ENCODE results near the gene BEGAIN. TPM values are rescaled to one million over a fixed set of nuclear protein-coding genes. Genes with fewer than 3 reads are reported as not detected.
A peak's percentile ranks its signal among the peaks of the same experiment; 100 is the strongest.

BEGAIN gene
- total RNA-seq, 1 donor from 2014 or later: 1.3 TPM

DNA sequence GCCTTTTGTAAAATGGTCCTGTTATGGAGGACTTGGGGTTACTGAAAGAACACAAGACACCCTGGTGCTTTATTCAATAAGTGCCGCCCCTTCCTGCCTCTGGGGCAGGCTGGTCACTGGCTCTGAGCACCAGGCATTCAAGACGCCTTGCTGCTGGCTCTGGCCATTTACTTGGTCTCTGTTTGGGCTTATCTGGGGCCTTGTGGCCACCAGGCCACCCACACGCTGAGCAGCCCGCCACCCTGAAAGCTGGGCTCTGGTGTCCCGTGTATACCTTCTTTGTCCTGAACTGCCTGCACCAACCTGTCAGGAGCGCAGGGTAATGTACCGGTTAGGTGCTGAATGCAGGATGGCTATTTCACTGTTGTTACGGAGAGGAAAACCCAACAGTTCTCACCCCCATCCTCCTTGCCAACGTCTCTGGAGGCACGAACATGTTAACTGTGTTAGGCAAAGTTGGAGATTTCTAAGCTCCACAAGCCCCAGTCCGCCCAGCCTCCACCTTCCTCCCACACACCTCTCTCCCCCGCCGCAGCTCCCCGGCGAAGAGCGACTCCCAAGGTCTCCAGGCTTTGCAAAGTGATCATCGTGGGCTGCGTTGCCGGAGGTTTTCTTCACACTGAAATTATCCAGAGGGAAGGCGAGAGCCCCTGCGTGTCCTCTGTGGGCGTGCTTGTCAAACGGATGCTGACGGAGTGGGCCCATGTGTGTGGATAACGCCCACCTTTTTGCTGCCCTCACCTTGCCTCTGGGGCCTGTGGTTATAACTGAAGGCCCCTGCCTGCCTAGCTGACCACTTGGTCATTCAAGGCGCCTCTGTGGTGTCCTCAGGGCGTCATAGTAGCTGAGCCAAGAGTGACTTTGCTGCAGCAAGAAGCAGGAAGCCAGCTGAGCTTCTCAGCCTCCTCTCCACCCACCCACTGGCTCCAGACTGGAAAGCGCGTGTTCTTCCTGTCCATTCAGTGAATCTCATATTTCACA is 18.8 kb upstream of the BEGAIN start:
- Histone ChIP-seq H3K27ac (no peak overlapping the region), H3K9me3 (peaks cover 5% of the 10 kb centered on the region), H3K36me3 (no peaks in the 10 kb centered on the region), H3K4me3 (no peak overlapping the region), H3K27me3 (ENCODE audit: low read depth) (peaks cover 28% of the 10 kb centered on the region), H3K4me1 (no peaks in the 10 kb centered on the region)
- DNase-seq (no peak), ATAC-seq (no peak)
- intact Hi-C loops (cut with DNase I): no loop called here
- TF ChIP-seq, protein P1, sequence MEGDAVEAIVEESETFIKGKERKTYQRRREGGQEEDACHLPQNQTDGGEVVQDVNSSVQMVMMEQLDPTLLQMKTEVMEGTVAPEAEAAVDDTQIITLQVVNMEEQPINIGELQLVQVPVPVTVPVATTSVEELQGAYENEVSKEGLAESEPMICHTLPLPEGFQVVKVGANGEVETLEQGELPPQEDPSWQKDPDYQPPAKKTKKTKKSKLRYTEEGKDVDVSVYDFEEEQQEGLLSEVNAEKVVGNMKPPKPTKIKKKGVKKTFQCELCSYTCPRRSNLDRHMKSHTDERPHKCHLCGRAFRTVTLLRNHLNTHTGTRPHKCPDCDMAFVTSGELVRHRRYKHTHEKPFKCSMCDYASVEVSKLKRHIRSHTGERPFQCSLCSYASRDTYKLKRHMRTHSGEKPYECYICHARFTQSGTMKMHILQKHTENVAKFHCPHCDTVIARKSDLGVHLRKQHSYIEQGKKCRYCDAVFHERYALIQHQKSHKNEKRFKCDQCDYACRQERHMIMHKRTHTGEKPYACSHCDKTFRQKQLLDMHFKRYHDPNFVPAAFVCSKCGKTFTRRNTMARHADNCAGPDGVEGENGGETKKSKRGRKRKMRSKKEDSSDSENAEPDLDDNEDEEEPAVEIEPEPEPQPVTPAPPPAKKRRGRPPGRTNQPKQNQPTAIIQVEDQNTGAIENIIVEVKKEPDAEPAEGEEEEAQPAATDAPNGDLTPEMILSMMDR (IDR thresholded peaks at IDR 0.05): no peak

DNA sequence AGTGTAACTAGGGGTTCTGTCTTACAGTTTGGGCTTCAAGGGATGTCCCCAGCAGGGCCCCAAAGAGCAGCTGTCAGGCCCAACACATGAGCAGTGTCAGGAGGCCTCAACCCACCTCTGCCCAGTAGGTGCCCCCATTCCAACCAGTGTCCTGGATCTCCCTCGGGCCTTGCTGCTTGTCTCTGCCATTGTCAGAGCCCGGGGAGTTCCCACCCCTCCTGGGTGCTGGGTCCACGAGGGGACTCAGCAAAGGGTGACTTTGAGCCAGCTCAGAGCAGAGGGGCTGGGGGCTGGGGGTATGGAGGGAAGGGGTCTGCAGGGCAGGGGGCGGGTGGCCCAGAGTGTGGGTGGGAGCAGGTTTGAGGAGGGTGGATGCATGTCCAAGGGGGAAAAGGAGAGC is 18.0 kb upstream of the BEGAIN start:
- DNase-seq (no peak), ATAC-seq (peak in 1 of 2 donors; percentile 16)
- no peak overlapping the region for H3K4me3 ChIP-seq
- intact Hi-C loops (cut with DNase I): no loop called here
- TF ChIP-seq, protein P1 (IDR thresholded peaks at IDR 0.05): no peak
- H3K36me3 ChIP-seq: no peaks in the 10 kb centered on the region
- no peaks in the 10 kb centered on the region for H3K4me1 ChIP-seq
- no peak overlapping the region for H3K27ac ChIP-seq
- peaks cover 5% of the 10 kb centered on the region for H3K9me3 ChIP-seq
- H3K27me3 ChIP-seq (ENCODE audit: low read depth): peaks cover 33% of the 10 kb centered on the region

DNA sequence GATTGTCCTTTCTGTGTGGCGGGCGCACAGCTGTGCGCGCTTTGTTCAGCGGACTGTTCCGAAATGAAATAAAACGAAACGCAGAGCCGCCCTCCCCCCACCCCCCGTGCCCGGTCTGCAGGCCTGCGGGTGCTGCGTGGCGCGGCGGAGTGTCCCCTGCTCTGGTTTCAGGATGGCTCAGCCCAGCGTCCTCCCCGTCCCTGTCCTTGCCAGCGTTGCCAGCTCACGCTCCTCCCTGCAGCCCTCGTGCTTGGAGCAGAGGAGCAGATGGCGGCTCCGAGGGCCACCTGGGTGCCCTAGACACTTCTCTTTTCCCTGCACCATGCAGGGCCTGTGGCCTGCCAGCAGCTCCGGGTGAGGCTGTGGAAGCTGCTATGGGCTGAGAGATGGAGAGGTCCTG is 17.5 kb upstream of the BEGAIN start:
- Histone ChIP-seq H3K4me1 (no peaks in the 10 kb centered on the region), H3K9me3 (peaks cover 5% of the 10 kb centered on the region), H3K27ac (no peak overlapping the region), H3K27me3 (ENCODE audit: low read depth) (peaks cover 33% of the 10 kb centered on the region), H3K4me3 (no peak overlapping the region), H3K36me3 (no peaks in the 10 kb centered on the region)
- intact Hi-C loops (cut with DNase I): no loop called here
- no peak for DNase-seq
- ATAC-seq: no peak
- TF ChIP-seq, protein P1 (IDR thresholded peaks at IDR 0.05): no peak

DNA sequence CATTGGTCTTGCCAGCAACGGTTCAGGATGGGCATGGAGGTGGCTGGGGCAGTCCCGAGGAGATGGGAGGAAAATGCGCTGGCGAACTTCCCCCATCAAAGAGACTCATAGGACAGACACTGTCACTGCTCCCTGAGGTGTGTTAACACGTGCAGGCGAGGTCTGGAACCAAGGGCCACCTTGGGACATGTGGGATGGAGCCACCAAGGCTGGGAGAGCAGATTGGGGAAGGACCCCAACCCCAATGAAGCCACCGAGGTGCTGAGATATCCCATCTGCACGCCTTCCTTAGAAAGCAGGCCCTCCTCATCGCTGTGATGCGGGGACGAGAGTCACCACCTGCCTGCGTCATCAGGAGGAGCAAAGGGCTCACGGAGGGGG is 16.9 kb upstream of the BEGAIN start:
- ATAC-seq: no peak
- H3K27ac ChIP-seq: no peak overlapping the region
- no peak overlapping the region for H3K4me3 ChIP-seq
- no peaks in the 10 kb centered on the region for H3K4me1 ChIP-seq
- no peaks in the 10 kb centered on the region for H3K36me3 ChIP-seq
- intact Hi-C loops (cut with DNase I): no loop called here
- TF ChIP-seq, protein P1 (IDR thresholded peaks at IDR 0.05): no peak
- no peak for DNase-seq
- H3K27me3 ChIP-seq (ENCODE audit: low read depth): peaks cover 33% of the 10 kb centered on the region
- peaks cover 5% of the 10 kb centered on the region for H3K9me3 ChIP-seq

DNA sequence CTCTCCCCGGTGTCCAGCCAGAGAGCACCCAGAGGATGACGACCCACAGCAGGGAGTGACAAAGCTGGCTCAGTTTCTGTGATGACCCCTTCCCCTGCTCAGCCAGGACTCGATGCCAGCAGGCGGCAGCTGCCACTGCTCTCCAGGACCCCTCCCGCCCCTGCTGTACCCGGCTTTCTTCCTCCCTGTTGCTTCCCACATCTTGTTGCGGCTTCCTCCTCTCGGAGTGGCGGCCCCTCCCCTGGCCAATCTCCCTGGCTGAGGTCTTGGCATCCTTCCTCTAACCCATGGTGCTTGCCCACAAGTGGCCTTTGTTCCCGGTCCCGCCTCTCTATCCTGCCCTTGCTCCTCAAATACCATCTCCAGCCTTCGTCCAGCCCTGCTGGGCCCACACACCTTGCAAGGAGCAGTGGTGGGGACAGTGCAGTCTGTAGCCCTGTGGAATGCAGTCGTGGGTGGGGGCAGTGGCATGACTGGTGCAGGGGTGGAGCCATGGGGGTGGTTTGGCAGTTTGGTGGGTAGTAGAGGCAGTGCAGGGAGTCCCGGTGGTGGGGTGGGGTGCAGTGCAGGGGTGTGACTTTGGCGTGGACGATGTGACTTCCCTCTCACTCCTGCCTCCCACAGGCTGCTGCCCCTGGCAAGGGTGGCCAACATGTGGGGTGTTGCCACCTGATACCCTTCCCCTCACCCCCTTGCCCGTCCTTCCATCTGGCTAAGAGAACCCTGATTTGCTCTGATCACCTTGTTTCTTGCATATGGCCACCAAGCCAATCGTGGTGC is 16.3 kb upstream of the BEGAIN start:
- H3K9me3 ChIP-seq: peaks cover 5% of the 10 kb centered on the region

More for the DNA sequence above, 16.3 kb upstream of the BEGAIN start:
- Histone ChIP-seq H3K4me3 (no peak overlapping the region), H3K27ac (no peak overlapping the region), H3K4me1 (no peaks in the 10 kb centered on the region), H3K36me3 (no peaks in the 10 kb centered on the region), H3K27me3 (ENCODE audit: low read depth) (peaks cover 33% of the 10 kb centered on the region)
- ATAC-seq (no peak), DNase-seq (no peak)
- TF ChIP-seq, protein P1 (IDR thresholded peaks at IDR 0.05): no peak
- intact Hi-C loops (cut with DNase I): no loop called here

All from lower lobe of right lung (tissue), 2 donors.